SK-N-SH (cell line): ENCODE results near the gene TNFRSF4. TPM values are rescaled to one million over a fixed set of nuclear protein-coding genes. Genes with fewer than 3 reads are reported as not detected.
A peak's percentile ranks its signal among the peaks of the same experiment; 100 is the strongest.

Source experiments
- CTCF ChIA-PET: fragments of 300-600, 350-600 bp; formaldehyde crosslinking; extraction: SDS; loops from one replicate; lab custom pipeline; 2021; lab: Yijun Ruan, JAX
- POLR2A ChIA-PET: fragments of 350-600 bp; sonication (Branson Sonifier 250); formaldehyde crosslinking; extraction: SDS; loops from one replicate; lab custom pipeline; 2020; ENCODE audit warnings: antibody characterized with exemption, inconsistent platforms; lab: Yijun Ruan, JAX
- DNase-seq: peaks from one replicate; pipeline ENCODE4 v3.0.0; 2012
- H2AFZ ChIP-seq: fragments of 200-600 bp; sonication (generic); 2 replicates; pipeline ENCODE4 v1.8.1; 2016; ENCODE audit warnings: antibody characterized with exemption, mild to moderate bottlenecking, low read depth
- H3F3A ChIP-seq: fragments of 200-600 bp; sonication (generic); replicated peaks from 2 replicates; pipeline ENCODE3; 2016; ENCODE audit warnings: antibody characterized with exemption, mild to moderate bottlenecking; ENCODE audit not compliant: insufficient read depth
- H3K27ac ChIP-seq, 2 experiments: fragments of 200-500 bp in 1 of 2; fragments of 200-600 bp in 1 of 2; sonication (Bioruptor generic) in 1 of 2; sonication (generic), shearing (Covaris generic) in 1 of 2; 2 replicates each; pipeline versions ENCODE4 v1.5.1 to v1.6.1; 2014 to 2016; ENCODE audit warnings: low read depth in 2 of 2, inconsistent platforms in 1 of 2, low read length in 1 of 2, mild to moderate bottlenecking in 1 of 2, mixed read lengths in 1 of 2
- H3K27me3 ChIP-seq: fragments of 200-600 bp; sonication (generic), shearing (Covaris generic); 2 replicates; pipeline ENCODE4 v1.6.1; 2016; ENCODE audit warnings: mixed run types; ENCODE audit not compliant: insufficient read depth
- H3K36me3 ChIP-seq, 2 experiments: fragments of 200-500 bp in 1 of 2; fragments of 200-600 bp in 1 of 2; sonication (Bioruptor generic) in 1 of 2; sonication (generic) in 1 of 2; replicated peaks in 1 of 2; 2 replicates each; pipeline versions ENCODE3 to v1.5.1; 2014 to 2016; ENCODE audit warnings: low read length in 1 of 2, mild to moderate bottlenecking in 1 of 2; ENCODE audit not compliant: insufficient read depth in 2 of 2, control insufficient read depth in 1 of 2
- H3K4me1 ChIP-seq, 2 experiments: fragments of 200-500 bp in 1 of 2; fragments of 200-600 bp in 1 of 2; sonication (Bioruptor generic) in 1 of 2; sonication (generic), shearing (Covaris generic) in 1 of 2; 2 replicates each; pipeline versions ENCODE4 v1.5.1 to v1.6.1; 2014 to 2016; ENCODE audit warnings: low read depth in 1 of 2, low read length in 1 of 2, mixed run types in 1 of 2; ENCODE audit not compliant: insufficient read depth in 2 of 2, control insufficient read depth in 1 of 2
- H3K4me2 ChIP-seq: fragments of 200-600 bp; sonication (generic), shearing (Covaris generic); 2 replicates; pipeline ENCODE4 v1.6.1; 2017; ENCODE audit warnings: mixed run types
- H3K4me3 ChIP-seq, 2 experiments: fragments of 200-500 bp in 1 of 2; fragments of 200-600 bp in 1 of 2; sonication (Bioruptor generic) in 1 of 2; sonication (generic), shearing (Covaris generic) in 1 of 2; 2 replicates each; pipeline versions ENCODE4 v1.5.1 to v1.8.1; 2014 to 2016; ENCODE audit warnings: low read depth in 2 of 2, inconsistent platforms in 1 of 2, low read length in 1 of 2, mild to moderate bottlenecking in 1 of 2, mixed read lengths in 1 of 2, moderate library complexity in 1 of 2
- H3K79me2 ChIP-seq: fragments of 200-600 bp; sonication (generic); 2 replicates; pipeline ENCODE4 v1.8.1; 2017; ENCODE audit warnings: mild to moderate bottlenecking; ENCODE audit not compliant: insufficient read depth
- H3K9ac ChIP-seq: fragments of 200-600 bp; sonication (generic); 2 replicates; pipeline ENCODE4 v1.6.1; 2017; ENCODE audit warnings: mixed run types
- H3K9me2 ChIP-seq: fragments of 200-600 bp; sonication (generic); 2 replicates; pipeline ENCODE4 v1.6.1; 2017; ENCODE audit warnings: mixed run types
- H3K9me3 ChIP-seq: fragments of 200-600 bp; sonication (generic); 2 replicates; pipeline ENCODE4 v1.6.1; 2017; ENCODE audit warnings: mixed run types, mild to moderate bottlenecking, moderate library complexity
- H4K20me1 ChIP-seq: fragments of 200-600 bp; sonication (generic); 2 replicates; pipeline ENCODE4 v1.6.1; 2017; ENCODE audit warnings: mild to moderate bottlenecking, mixed run types; ENCODE audit not compliant: insufficient read depth
- ELF1 ChIP-seq: IDR thresholded peaks from 2 replicates; pipeline ENCODE4 v1.4.0; 2012
- EP300 ChIP-seq, 2 experiments: IDR thresholded peaks; 2 replicates each; pipeline versions ENCODE4 v1.4.0 to v1.6.1; 2012; ENCODE audit warnings: borderline replicate concordance in 1 of 2, low read depth in 1 of 2, low read length in 1 of 2
- FOSL2 ChIP-seq: IDR thresholded peaks from 2 replicates; pipeline ENCODE4 v1.4.0; 2012; ENCODE audit warnings: low read depth, mild to moderate bottlenecking, moderate library complexity, borderline replicate concordance
- FOXJ3 ChIP-seq: sonication (generic); formaldehyde crosslinking; IDR thresholded peaks from 2 replicates; pipeline ENCODE4 v1.5.1; 2020; ENCODE audit warnings: mild to moderate bottlenecking, missing genetic modification reagents
- IRF3 ChIP-seq: fragments of 150-350 bp; IDR thresholded peaks from 2 replicates; pipeline ENCODE4 v1.6.1; 2016; ENCODE audit warnings: mild to moderate bottlenecking, low read depth, low read length
- NFIC ChIP-seq: IDR thresholded peaks from 2 replicates; pipeline ENCODE4 v1.4.0; 2012; ENCODE audit warnings: borderline replicate concordance
- NRF1 ChIP-seq: IDR thresholded peaks from 2 replicates; pipeline ENCODE4 v1.6.1; 2012; ENCODE audit warnings: low read depth, mild to moderate bottlenecking, low read length
- POLR2AphosphoS5 ChIP-seq: IDR thresholded peaks from 2 replicates; pipeline ENCODE4 v1.6.1; 2012; ENCODE audit warnings: low read depth, low read length
- RAD21 ChIP-seq: IDR thresholded peaks from 2 replicates; pipeline ENCODE4 v1.6.1; 2012; ENCODE audit warnings: mild to moderate bottlenecking, low read length
- TCF12 ChIP-seq: IDR thresholded peaks from 2 replicates; pipeline ENCODE4 v1.4.0; 2012
- WGBS: methylation state at CpG from one replicate; pipeline ENCODE4 v1.1.6; 2017; ENCODE audit warnings: low lambda C conversion rate; 5-methylcytosine and 5-hydroxymethylcytosine counted together
- polyA plus RNA-seq, 3 experiments: library from polyadenylated mRNA; depleted of rRNA; stranded (reverse); fragments of >200 nt; gene quantifications; 2 replicates each; pipeline ENCODE4 v1.2.3, GENCODE V29; 2012

Gene TNFRSF4
- polyA plus RNA-seq, 1 of the 3 experiments (the other 2 are of a cell fraction), result not detected

GRCh38 chr1:1247341-1247913, 33.5 kb upstream of the TNFRSF4 start:
- Histone ChIP-seq H3K4me3 (no peak overlapping the region), H3K9me2 (no peaks in the 10 kb centered on the region), H3K36me3 (peaks cover 0 to 1% of the 10 kb centered on the region in 2 experiments), H2AFZ (no peak overlapping the region), H3K79me2 (no peaks in the 10 kb centered on the region), H3K4me1 (no peaks in the 10 kb centered on the region; a peak in 1 of 4 replicates), H3K4me2 (no peak overlapping the region), H3K9me3 (no peaks in the 10 kb centered on the region), H4K20me1 (no peaks in the 10 kb centered on the region), H3K27ac (no peak overlapping the region), H3K9ac (no peak overlapping the region), H3F3A (no peaks in the 10 kb centered on the region), H3K27me3 (no peaks in the 10 kb centered on the region)
- no peak for TF ChIP-seq RAD21
- TF ChIP-seq TCF12, result no peak
- TF ChIP-seq NRF1, result no peak
- TF ChIP-seq NFIC, result no peak
- no peak for TF ChIP-seq FOXJ3 (CRISPR knock-in tag)
- TF ChIP-seq POLR2AphosphoS5, result no peak
- TF ChIP-seq ELF1, result no peak
- TF ChIP-seq FOSL2, result no peak
- TF ChIP-seq IRF3, result no peak
- no peak for DNase-seq
- ChIA-PET CTCF (interaction anchor here (1.4 to 3.3 kb wide), 2 partner anchors 37 to 125 kb away, joined by 3 to 19 read pairs; no protein-coding TSS in a partner anchor), POLR2A (no interaction called here)
- no CpG with 5 or more reads among the region's 25 CpGs for WGBS

DNA sequence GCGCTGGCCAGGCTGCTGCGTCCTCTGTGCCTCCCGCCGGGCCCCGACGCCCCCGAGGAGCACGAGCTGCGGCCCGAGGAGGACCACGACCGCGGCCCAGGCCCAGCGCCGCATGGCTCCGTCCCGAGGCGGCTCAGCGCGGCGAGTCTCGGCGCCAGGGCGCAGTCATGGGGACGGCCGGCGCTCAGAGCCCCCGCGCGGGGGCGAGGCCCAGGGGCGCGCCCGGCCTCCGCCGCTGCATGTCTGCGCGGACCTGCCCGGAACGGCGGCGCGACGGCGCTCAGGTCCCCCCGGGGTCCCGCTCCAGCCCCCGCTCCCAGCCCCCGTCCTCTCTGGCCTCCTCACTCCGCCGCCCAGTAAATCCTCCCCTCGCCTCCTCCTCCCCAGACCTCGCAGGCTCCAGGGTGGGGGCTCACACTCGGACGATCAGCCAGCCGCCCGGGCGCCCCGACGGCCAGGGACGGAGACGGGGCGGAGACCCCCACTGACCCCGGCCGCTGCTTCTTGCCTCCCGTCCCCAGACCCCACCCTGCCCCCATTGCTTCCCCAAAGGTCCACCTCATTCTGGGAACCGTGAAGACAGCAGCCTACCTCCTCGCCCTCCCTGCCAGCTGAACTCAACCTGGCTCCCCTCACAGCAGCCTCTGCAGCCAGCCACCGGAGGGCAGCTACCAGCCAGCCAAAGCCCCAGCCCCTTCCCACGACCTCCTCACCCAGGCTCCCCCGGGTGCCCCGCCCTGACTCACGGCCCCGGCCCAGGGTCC, 32.8 kb upstream of the TNFRSF4 start, which contains the start of gene C1QTNF12:
TSS of gene C1QTNF12 (minus strand) at position 146 of the 764 bp plus-strand sequence. CDS start at position 114, 32 bp downstream.
- H3K36me3 ChIP-seq, result no peaks in the 10 kb centered on the region
- no peak within 1 kb of the TSS for H2AFZ ChIP-seq
- ChIA-PET POLR2A (no interaction called here), CTCF (interaction anchor here (1.2 to 3.3 kb wide), 3 partner anchors 8 to 124 kb away, joined by 3 to 19 read pairs (median 3); no protein-coding TSS in a partner anchor)
- no peaks in the 10 kb centered on the region for H3K9me2 ChIP-seq
- no peak within 1 kb of the TSS for H3K4me2 ChIP-seq
- H3K4me1 ChIP-seq, result no peaks in the 10 kb centered on the region; a peak in 1 of 4 replicates
- no peaks in the 10 kb centered on the region for H3K27me3 ChIP-seq
- H3K9ac ChIP-seq, result no peak within 1 kb of the TSS
- H4K20me1 ChIP-seq, result no peaks in the 10 kb centered on the region
- WGBS, result 0% methylated on average over 1 of the region's 74 CpGs
- no peak for TF ChIP-seq EP300 (IDR thresholded peaks at IDR 0.05; ENCODE audit: borderline replicate concordance in 1 of 2, low read depth in 1 of 2, low read length in 1 of 2)
- no peak within 1 kb of the TSS for H3K27ac ChIP-seq
- no peaks in the 10 kb centered on the region for H3K79me2 ChIP-seq
- no peaks in the 10 kb centered on the region for H3K9me3 ChIP-seq
- no peaks in the 10 kb centered on the region for H3F3A ChIP-seq
- DNase-seq, result peak; percentile 65
- H3K4me3 ChIP-seq, result no peak within 1 kb of the TSS
